Measurements from ENCODE around the gene TOGARAM2.

DNA sequence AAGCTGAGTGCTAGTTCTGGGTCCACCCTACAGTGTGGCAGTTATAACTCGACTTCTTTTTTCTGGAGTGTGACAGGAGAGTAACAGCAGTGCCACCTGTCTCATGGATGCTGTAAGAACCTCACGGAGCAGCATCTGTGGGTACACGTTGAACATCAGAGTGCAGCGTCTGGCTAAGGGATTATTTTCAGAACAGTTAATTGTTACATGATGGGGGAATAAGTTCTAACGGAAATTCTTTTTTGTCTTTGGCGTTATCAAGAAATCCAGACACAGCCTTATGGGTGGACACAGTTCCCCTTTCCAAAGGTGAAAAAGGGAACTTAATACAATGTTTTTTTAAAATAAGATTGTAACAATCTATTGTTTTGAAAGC, 28.3 kb upstream of the TOGARAM2 start:
- TF ChIP-seq YY1 (IDR thresholded peaks at IDR 0.05; ENCODE audit: low read depth) (no peak), EP300 (IDR thresholded peaks at IDR 0.05; ENCODE audit: borderline replicate concordance) (no peak), ZBTB7A (IDR thresholded peaks at IDR 0.05; ENCODE audit: low read depth) (no peak), REST (IDR thresholded peaks at IDR 0.05; ENCODE audit: low read depth) (no peak), CEBPB (IDR thresholded peaks at IDR 0.05) (no peak), EGR1 (IDR thresholded peaks at IDR 0.05) (no peak), FOXM1 (IDR thresholded peaks at IDR 0.05; ENCODE audit: borderline replicate concordance, low read depth) (no peak), TEAD4 (IDR thresholded peaks at IDR 0.05) (no peak), TCF12 (IDR thresholded peaks at IDR 0.05; ENCODE audit: low read depth) (no peak), CREB1 (IDR thresholded peaks at IDR 0.05; ENCODE audit: low read depth) (no peak), TAF1 (IDR thresholded peaks at IDR 0.05; ENCODE audit: low read depth) (no peak), RAD21 (IDR thresholded peaks at IDR 0.05; ENCODE audit: low read depth) (peak; percentile 20; the same call in 1 of the 2 replicates)
- TF ChIP-seq, protein P1, sequence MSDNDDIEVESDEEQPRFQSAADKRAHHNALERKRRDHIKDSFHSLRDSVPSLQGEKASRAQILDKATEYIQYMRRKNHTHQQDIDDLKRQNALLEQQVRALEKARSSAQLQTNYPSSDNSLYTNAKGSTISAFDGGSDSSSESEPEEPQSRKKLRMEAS (IDR thresholded peaks at IDR 0.05), result no peak
- TF ChIP-seq, protein P2, sequence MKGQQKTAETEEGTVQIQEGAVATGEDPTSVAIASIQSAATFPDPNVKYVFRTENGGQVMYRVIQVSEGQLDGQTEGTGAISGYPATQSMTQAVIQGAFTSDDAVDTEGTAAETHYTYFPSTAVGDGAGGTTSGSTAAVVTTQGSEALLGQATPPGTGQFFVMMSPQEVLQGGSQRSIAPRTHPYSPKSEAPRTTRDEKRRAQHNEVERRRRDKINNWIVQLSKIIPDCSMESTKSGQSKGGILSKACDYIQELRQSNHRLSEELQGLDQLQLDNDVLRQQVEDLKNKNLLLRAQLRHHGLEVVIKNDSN (IDR thresholded peaks at IDR 0.05), result no peak
